Measurements from ENCODE around the gene IFNA13. TPM values are rescaled to one million over a fixed set of nuclear protein-coding genes. Genes with fewer than 3 reads are reported as not detected.

IFNA13 gene
- total and polyA plus RNA-seq, 2 experiments from 2014 or later = not detected

DNA sequence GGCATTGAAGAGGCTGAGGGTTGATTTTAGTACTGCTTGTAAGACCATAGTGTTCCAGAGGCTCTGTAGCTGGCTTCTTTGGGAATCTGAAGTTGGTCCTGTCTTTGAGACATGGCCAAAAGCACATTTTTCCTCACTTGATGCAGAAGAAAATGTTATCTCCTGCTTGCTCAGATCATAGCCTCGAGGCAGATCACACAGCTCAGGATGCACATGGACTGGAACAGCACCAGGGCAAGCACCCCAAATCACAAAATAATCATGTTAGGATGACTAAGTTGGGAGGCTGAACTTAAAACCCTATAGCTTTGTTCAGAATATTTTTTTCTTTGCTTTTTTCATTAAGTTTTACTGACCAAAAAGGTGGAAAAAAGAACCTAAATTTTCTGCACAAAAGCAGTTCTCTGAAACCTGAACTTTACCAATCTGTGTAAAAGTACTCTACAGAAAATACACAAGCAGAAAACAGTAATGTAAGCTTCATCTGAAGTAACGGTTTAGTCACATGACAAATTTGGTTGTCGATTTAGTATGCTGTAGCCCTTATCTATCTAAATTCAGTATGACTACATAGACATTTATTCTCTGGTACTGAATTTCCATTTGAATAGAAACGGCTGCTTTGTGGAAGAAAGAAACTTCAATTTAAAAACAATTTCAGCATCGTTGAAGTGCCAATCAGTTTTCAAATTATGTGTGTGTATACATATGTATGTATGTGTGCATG lies 36.0 kb downstream of the IFNA13 start:
- H3K36me3 ChIP-seq = peaks cover 2% of the 10 kb centered on the region
- no peaks in the 10 kb centered on the region for H3K9me3 ChIP-seq (ENCODE audit: low read depth)
- no peak for DNase-seq (ENCODE audit: low read depth in 1 of 2, low spot score in 1 of 2)
- H3K4me3 ChIP-seq = no peak overlapping the region
- no peaks in the 10 kb centered on the region for H3K27me3 ChIP-seq
- H3K4me1 ChIP-seq (ENCODE audit: low read depth) = peaks cover 34% of the 10 kb centered on the region
- no peak overlapping the region for H3K27ac ChIP-seq
- TF ChIP-seq, protein P1, sequence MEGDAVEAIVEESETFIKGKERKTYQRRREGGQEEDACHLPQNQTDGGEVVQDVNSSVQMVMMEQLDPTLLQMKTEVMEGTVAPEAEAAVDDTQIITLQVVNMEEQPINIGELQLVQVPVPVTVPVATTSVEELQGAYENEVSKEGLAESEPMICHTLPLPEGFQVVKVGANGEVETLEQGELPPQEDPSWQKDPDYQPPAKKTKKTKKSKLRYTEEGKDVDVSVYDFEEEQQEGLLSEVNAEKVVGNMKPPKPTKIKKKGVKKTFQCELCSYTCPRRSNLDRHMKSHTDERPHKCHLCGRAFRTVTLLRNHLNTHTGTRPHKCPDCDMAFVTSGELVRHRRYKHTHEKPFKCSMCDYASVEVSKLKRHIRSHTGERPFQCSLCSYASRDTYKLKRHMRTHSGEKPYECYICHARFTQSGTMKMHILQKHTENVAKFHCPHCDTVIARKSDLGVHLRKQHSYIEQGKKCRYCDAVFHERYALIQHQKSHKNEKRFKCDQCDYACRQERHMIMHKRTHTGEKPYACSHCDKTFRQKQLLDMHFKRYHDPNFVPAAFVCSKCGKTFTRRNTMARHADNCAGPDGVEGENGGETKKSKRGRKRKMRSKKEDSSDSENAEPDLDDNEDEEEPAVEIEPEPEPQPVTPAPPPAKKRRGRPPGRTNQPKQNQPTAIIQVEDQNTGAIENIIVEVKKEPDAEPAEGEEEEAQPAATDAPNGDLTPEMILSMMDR (IDR thresholded peaks at IDR 0.05; ENCODE audit: low read depth, low read length) = no peak

DNA sequence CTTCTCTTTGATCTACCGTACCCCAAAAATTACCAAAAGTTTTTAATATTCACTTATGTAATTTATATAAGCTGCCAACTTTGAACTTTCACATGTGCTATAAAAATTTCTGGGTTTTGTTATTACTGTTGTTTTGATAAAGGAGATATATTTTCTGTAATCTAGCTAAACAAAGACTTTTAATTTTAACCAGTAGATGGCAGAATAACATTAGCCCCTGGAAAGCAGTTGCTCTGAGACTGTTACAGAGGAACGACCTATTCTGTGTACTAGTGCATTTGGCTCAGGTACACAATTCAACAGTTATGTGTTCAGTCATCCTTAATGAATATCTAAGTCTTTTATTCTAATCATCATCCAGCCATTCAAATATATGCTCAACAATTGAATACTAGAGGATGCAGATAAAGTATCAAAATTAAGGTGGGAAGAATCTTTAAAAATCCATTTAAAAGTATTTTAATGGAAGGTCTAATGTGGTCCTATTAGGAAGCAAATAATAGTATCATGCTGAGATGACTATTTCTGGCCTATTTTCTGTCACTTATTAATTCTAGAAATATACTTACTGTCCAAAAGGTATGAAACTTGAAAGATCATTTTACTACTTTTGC lies 41.2 kb downstream of the IFNA13 start:
- no peaks in the 10 kb centered on the region for H3K36me3 ChIP-seq
- no peak overlapping the region for H3K4me3 ChIP-seq
- H3K4me1 ChIP-seq (ENCODE audit: low read depth) = peaks cover 9% of the 10 kb centered on the region
- H3K9me3 ChIP-seq (ENCODE audit: low read depth) = no peaks in the 10 kb centered on the region
- TF ChIP-seq, protein P1 (IDR thresholded peaks at IDR 0.05; ENCODE audit: low read depth, low read length) = peak; percentile 62
- H3K27ac ChIP-seq = no peak overlapping the region
- DNase-seq (ENCODE audit: low read depth in 1 of 2, low spot score in 1 of 2) = peak; percentile 56 to 65
- H3K27me3 ChIP-seq = no peaks in the 10 kb centered on the region

DNA sequence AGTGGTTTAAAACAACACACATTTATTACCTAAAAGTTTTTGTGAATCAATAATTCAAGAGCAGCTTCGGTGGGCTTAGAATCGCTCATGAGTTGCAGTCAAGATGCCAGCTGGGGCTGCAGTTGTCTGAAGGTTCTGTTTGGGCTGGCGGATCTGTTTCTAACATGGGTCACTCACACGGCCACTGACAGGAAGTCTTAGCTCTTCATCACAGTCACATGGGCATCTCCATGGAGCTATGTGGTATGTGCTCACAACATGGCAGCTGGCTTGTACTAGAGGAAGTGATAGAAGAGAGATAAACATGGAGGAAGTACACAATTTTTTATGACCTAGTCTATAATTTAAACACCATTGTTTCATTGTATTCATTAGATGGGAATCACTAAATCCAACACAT lies 43.8 kb downstream of the IFNA13 start:
- TF ChIP-seq, protein P1 (IDR thresholded peaks at IDR 0.05; ENCODE audit: low read depth, low read length) = no peak
- Histone ChIP-seq H3K4me1 (ENCODE audit: low read depth) (no peaks in the 10 kb centered on the region), H3K27me3 (no peaks in the 10 kb centered on the region), H3K9me3 (ENCODE audit: low read depth) (no peaks in the 10 kb centered on the region), H3K4me3 (no peak overlapping the region), H3K27ac (no peak overlapping the region), H3K36me3 (no peaks in the 10 kb centered on the region)
- no peak for DNase-seq (ENCODE audit: low read depth in 1 of 2, low spot score in 1 of 2)

DNA sequence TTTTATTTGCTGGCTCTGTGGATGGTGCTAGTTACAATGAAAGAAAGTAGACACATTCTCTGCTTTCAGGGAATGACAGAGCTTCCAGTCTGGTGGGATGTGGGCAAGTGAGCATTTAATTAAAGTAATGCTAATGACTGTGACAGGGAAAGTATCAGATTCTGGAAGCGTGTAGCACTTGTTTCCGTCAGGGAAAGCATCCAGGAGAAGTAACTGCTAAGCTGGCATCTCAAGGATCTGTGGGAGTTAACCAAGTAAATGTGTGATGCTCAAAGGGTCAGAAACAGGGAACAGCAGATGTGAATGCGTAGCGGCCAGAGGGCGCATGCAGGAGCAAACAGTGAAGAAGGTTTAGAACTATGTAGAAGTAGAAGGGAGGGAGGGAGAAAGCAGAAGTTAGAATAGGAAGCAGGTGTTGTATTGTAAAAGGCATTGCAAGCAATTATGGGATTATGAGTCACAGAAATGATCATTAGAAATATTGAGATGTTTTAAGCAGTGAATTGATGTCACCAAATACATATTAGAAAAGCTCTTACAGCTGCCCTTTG lies 44.9 kb downstream of the IFNA13 start:
- no peak for DNase-seq (ENCODE audit: low read depth in 1 of 2, low spot score in 1 of 2)
- Histone ChIP-seq H3K4me1 (ENCODE audit: low read depth) (no peaks in the 10 kb centered on the region), H3K9me3 (ENCODE audit: low read depth) (no peaks in the 10 kb centered on the region), H3K27ac (no peak overlapping the region), H3K4me3 (no peak overlapping the region), H3K27me3 (no peaks in the 10 kb centered on the region), H3K36me3 (no peaks in the 10 kb centered on the region)
- TF ChIP-seq, protein P1 (IDR thresholded peaks at IDR 0.05; ENCODE audit: low read depth, low read length) = no peak

DNA sequence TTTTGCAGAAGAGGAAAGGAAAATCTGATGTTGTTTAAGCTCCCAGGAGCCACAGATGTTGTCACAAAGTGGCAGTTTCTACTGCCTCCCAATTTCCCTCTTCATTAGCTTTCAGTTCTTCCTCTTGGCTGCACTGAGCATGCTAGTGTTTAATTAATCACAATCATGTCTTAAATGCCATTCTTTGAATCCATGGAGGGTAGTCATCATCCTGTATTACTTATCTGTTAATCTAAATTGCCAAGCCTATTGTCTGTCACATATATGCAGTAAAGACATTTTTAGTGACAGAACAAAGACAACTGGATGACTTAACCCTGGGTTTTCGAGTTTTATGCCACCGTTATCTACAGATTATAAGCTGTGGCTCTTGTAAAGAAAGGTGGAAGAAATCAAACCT lies 47.4 kb downstream of the IFNA13 start:
- TF ChIP-seq, protein P1 (IDR thresholded peaks at IDR 0.05; ENCODE audit: low read depth, low read length) = no peak
- Histone ChIP-seq H3K27me3 (peaks cover 5% of the 10 kb centered on the region), H3K36me3 (no peaks in the 10 kb centered on the region), H3K4me3 (no peak overlapping the region), H3K9me3 (ENCODE audit: low read depth) (no peaks in the 10 kb centered on the region), H3K27ac (no peak overlapping the region), H3K4me1 (ENCODE audit: low read depth) (no peaks in the 10 kb centered on the region)
- no peak for DNase-seq (ENCODE audit: low read depth in 1 of 2, low spot score in 1 of 2)
